Measurements from ENCODE around the gene CTNNA2.

GRCh38 chr2:79511320-79511951 is 1.4 kb upstream of the CTNNA2 start:
- TF ChIP-seq CTCF (IDR thresholded peaks at IDR 0.05; ENCODE audit: low read depth, low read length) = no peak
- TF ChIP-seq EZH2phosphoT487 (IDR thresholded peaks at IDR 0.05; ENCODE audit: low read depth) = no peak

Data from OCI-LY3 (cell line).